ENCODE results near the gene PHOSPHO2.

Gene PHOSPHO2

DNA sequence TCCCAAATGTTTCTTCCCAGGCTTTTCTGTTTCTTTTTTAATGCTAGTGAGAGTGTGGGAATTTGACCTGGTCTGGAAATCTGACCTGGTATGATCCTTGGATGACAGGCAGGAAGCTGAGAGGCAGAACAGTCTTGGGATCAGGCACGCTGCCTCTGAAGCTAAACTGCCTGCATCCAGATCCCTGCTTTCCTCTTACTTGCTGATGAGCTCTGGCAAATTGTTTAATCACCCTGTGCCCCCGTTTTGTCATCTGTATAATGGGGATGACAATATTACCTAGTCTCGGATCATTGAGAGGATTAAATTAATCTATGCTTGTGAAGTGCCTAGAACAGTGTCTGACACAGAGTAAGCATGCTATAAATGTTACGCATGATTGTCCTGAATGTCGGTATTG is 42.6 kb downstream of the PHOSPHO2 start:
- H3K27ac ChIP-seq (replicated peaks) = no peak overlapping the region
- H3K4me3 ChIP-seq (replicated peaks; ENCODE audit: insufficient read depth, low read length) = no peak overlapping the region
- TF ChIP-seq, protein P1, sequence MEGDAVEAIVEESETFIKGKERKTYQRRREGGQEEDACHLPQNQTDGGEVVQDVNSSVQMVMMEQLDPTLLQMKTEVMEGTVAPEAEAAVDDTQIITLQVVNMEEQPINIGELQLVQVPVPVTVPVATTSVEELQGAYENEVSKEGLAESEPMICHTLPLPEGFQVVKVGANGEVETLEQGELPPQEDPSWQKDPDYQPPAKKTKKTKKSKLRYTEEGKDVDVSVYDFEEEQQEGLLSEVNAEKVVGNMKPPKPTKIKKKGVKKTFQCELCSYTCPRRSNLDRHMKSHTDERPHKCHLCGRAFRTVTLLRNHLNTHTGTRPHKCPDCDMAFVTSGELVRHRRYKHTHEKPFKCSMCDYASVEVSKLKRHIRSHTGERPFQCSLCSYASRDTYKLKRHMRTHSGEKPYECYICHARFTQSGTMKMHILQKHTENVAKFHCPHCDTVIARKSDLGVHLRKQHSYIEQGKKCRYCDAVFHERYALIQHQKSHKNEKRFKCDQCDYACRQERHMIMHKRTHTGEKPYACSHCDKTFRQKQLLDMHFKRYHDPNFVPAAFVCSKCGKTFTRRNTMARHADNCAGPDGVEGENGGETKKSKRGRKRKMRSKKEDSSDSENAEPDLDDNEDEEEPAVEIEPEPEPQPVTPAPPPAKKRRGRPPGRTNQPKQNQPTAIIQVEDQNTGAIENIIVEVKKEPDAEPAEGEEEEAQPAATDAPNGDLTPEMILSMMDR (IDR thresholded peaks at IDR 0.05; ENCODE audit: insufficient read depth, low read length) = no peak
- TF ChIP-seq SPI1 (IDR thresholded peaks at IDR 0.05; ENCODE audit: borderline replicate concordance, low read depth) (no peak), POLR2AphosphoS5 (IDR thresholded peaks at IDR 0.05; ENCODE audit: low read depth) (no peak), GABPA (IDR thresholded peaks at IDR 0.05; ENCODE audit: low read depth) (no peak)
- TF ChIP-seq, protein P2, sequence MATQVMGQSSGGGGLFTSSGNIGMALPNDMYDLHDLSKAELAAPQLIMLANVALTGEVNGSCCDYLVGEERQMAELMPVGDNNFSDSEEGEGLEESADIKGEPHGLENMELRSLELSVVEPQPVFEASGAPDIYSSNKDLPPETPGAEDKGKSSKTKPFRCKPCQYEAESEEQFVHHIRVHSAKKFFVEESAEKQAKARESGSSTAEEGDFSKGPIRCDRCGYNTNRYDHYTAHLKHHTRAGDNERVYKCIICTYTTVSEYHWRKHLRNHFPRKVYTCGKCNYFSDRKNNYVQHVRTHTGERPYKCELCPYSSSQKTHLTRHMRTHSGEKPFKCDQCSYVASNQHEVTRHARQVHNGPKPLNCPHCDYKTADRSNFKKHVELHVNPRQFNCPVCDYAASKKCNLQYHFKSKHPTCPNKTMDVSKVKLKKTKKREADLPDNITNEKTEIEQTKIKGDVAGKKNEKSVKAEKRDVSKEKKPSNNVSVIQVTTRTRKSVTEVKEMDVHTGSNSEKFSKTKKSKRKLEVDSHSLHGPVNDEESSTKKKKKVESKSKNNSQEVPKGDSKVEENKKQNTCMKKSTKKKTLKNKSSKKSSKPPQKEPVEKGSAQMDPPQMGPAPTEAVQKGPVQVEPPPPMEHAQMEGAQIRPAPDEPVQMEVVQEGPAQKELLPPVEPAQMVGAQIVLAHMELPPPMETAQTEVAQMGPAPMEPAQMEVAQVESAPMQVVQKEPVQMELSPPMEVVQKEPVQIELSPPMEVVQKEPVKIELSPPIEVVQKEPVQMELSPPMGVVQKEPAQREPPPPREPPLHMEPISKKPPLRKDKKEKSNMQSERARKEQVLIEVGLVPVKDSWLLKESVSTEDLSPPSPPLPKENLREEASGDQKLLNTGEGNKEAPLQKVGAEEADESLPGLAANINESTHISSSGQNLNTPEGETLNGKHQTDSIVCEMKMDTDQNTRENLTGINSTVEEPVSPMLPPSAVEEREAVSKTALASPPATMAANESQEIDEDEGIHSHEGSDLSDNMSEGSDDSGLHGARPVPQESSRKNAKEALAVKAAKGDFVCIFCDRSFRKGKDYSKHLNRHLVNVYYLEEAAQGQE (IDR thresholded peaks at IDR 0.05; ENCODE audit: insufficient replicate concordance, low read depth) = no peak
- H3K27me3 ChIP-seq (ENCODE audit: insufficient read depth, poor library complexity, severe bottlenecking) = no peaks in the 10 kb centered on the region
- no peak for DNase-seq (ENCODE audit: low read depth in 1 of 2, low spot score in 1 of 2)

DNA sequence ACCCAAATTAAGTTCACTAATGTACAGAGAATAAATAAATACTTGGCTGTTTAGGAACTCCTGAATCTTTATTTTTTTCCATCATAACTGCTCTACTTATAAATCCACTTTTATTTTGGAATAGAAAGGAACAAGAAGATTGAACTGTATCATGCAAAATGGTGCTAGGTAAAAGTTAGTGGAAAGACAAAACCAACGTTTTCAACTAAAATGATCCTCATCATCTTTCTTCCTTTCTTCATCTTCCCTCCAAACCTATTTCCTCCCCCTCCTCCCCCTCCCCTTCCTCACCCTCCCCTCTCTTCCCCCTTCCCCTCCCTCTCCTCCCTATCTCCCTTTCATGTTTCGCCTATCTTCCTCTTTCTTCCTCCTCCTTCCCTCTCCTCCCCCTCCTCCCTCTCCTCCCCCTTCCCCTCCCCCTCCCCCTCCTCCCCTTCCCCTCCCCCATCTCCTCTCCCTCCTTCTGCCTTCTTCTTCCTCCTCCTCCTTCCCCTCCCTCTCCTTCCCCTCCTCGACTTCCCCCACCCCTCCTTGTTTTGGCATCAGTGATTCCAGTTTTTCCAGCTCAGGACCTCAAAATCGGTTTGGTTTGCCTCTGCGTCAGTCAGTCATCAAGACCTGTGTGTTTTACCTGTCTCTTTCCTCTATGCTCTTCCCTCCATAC is 44.4 kb downstream of the PHOSPHO2 start:
- no peak for DNase-seq (ENCODE audit: low read depth in 1 of 2, low spot score in 1 of 2)
- TF ChIP-seq SPI1 (IDR thresholded peaks at IDR 0.05; ENCODE audit: borderline replicate concordance, low read depth) (no peak), GABPA (IDR thresholded peaks at IDR 0.05; ENCODE audit: low read depth) (no peak), POLR2AphosphoS5 (IDR thresholded peaks at IDR 0.05; ENCODE audit: low read depth) (no peak)
- TF ChIP-seq, protein P2 (IDR thresholded peaks at IDR 0.05; ENCODE audit: insufficient replicate concordance, low read depth) = no peak
- TF ChIP-seq, protein P1 (IDR thresholded peaks at IDR 0.05; ENCODE audit: insufficient read depth, low read length) = no peak
- H3K4me3 ChIP-seq (replicated peaks; ENCODE audit: insufficient read depth, low read length) = no peak overlapping the region
- no peaks in the 10 kb centered on the region for H3K27me3 ChIP-seq (ENCODE audit: insufficient read depth, poor library complexity, severe bottlenecking)
- no peak overlapping the region for H3K27ac ChIP-seq (replicated peaks)

DNA sequence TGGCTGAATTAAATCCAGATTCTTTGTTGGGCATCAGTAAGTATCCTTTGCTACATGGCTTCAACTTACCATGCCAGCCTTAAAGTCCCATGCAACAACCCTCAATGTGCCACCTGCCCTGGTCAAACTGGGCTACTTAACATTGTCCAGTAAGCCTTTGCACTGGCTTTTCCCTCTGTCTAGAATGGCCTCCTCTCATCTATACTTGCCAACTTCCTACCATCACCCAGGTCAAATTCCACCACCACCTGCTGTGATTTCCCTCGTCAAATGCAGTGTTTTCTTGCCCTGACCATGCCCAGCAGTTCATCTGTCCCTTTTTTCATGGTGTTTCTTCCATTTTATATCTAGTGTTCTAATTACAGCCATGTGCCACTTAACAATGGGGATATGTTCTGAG is 45.1 kb downstream of the PHOSPHO2 start:
- TF ChIP-seq GABPA (IDR thresholded peaks at IDR 0.05; ENCODE audit: low read depth) = no peak

DNA sequence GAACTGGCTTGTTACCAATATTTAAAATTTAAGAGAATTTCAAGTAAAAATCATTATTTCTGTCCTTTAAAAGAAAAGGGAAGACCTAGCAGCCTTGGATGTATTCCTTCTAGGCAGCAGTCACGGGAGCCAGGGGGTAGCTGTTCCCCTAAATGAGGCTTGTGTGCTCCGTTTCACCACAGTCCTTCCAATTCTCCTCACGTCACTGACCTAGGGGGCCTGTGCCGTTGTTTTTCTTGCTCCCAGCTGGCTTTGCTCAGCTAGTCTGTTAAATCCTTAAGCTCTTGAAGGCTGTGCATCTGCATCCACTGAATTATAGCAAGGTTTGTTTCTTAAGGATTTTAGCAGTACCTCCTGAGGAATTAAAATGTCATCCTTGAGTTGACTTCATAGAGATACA is 49.3 kb downstream of the PHOSPHO2 start:
- H3K27ac ChIP-seq (replicated peaks) = no peak overlapping the region
- no peak overlapping the region for H3K4me3 ChIP-seq (replicated peaks; ENCODE audit: insufficient read depth, low read length)
- H3K27me3 ChIP-seq (ENCODE audit: insufficient read depth, poor library complexity, severe bottlenecking) = no peaks in the 10 kb centered on the region
- no peak for TF ChIP-seq POLR2AphosphoS5 (IDR thresholded peaks at IDR 0.05; ENCODE audit: low read depth)
- TF ChIP-seq, protein P1 (IDR thresholded peaks at IDR 0.05; ENCODE audit: insufficient read depth, low read length) = no peak
- TF ChIP-seq SPI1 (IDR thresholded peaks at IDR 0.05; ENCODE audit: borderline replicate concordance, low read depth) = no peak
- TF ChIP-seq, protein P2 (IDR thresholded peaks at IDR 0.05; ENCODE audit: insufficient replicate concordance, low read depth) = no peak
- no peak for TF ChIP-seq GABPA (IDR thresholded peaks at IDR 0.05; ENCODE audit: low read depth)
- DNase-seq (ENCODE audit: low read depth in 1 of 2, low spot score in 1 of 2) = no peak

More for the DNA sequence above, 45.1 kb downstream of the PHOSPHO2 start:
- Histone ChIP-seq H3K27ac (replicated peaks) (no peak overlapping the region), H3K27me3 (ENCODE audit: insufficient read depth, poor library complexity, severe bottlenecking) (no peaks in the 10 kb centered on the region), H3K4me3 (replicated peaks; ENCODE audit: insufficient read depth, low read length) (no peak overlapping the region)
- DNase-seq (ENCODE audit: low read depth in 1 of 2, low spot score in 1 of 2) = no peak

Data from HL-60 (cell line).